Stomach smooth muscle (tissue), 2 donors: ENCODE measurements around the gene FBXL22.

Experiments used
- H3K27ac ChIP-seq: one replicate; pipeline ENCODE4 v1.7.0; 2013; ENCODE audit warnings: mild to moderate bottlenecking, low read length, inconsistent platforms
- H3K27me3 ChIP-seq, 2 donors: one replicate each; pipeline ENCODE4 v1.7.0; 2013; ENCODE audit warnings: low read length in 2 of 2; ENCODE audit not compliant: insufficient read depth in 2 of 2, control insufficient read depth in 1 of 2
- H3K36me3 ChIP-seq, 2 donors: one replicate each; pipeline ENCODE4 v1.7.0; 2013; ENCODE audit warnings: low read length in 2 of 2; ENCODE audit not compliant: control insufficient read depth in 2 of 2, insufficient read depth in 2 of 2
- H3K4me1 ChIP-seq: one replicate; pipeline ENCODE4 v1.7.0; 2013; ENCODE audit warnings: low read length; ENCODE audit not compliant: control insufficient read depth, insufficient read depth
- H3K4me3 ChIP-seq, 2 donors: one replicate each; pipeline ENCODE4 v1.7.0; 2013; ENCODE audit warnings: low read length in 2 of 2
- H3K9ac ChIP-seq, 2 donors: one replicate each; pipeline ENCODE4 v1.7.0; 2013; ENCODE audit warnings: low read length in 2 of 2, mild to moderate bottlenecking in 1 of 2
- H3K9me3 ChIP-seq, 2 donors: one replicate each; pipeline ENCODE4 v1.7.0; 2013; ENCODE audit warnings: low read length in 2 of 2; ENCODE audit not compliant: control insufficient read depth in 2 of 2
- donor health status: healthy.
- donor health status: Pancreatic carcinoma.

Gene FBXL22

GRCh38 chr15:63633312-63633711 is 36.1 kb downstream of the FBXL22 start:
- no peaks in the 10 kb centered on the region for H3K27me3 ChIP-seq
- no peak overlapping the region for H3K4me3 ChIP-seq
- H3K9me3 ChIP-seq: no peaks in the 10 kb centered on the region
- no peaks in the 10 kb centered on the region for H3K4me1 ChIP-seq
- H3K9ac ChIP-seq: no peak overlapping the region
- H3K36me3 ChIP-seq: peaks cover 61 to 64% of the 10 kb centered on the region in 2 donors
- H3K27ac ChIP-seq: no peak overlapping the region

- Histone ChIP-seq H3K9me3 (no peaks in the 10 kb centered on the region), H3K36me3 (peaks cover 61 to 68% of the 10 kb centered on the region in 2 donors), H3K4me1 (no peaks in the 10 kb centered on the region), H3K9ac (no peak overlapping the region), H3K4me3 (no peak overlapping the region), H3K27ac (no peak overlapping the region), H3K27me3 (no peaks in the 10 kb centered on the region)
These were observed 37.0 kb downstream of the FBXL22 start for GRCh38 chr15:63634154-63634553.

- Histone ChIP-seq H3K27me3 (no peaks in the 10 kb centered on the region), H3K36me3 (peaks cover 68 to 69% of the 10 kb centered on the region in 2 donors), H3K9ac (no peak overlapping the region), H3K9me3 (no peaks in the 10 kb centered on the region), H3K4me1 (no peaks in the 10 kb centered on the region), H3K27ac (no peak overlapping the region), H3K4me3 (no peak overlapping the region)
These were observed 39.4 kb downstream of the FBXL22 start for GRCh38 chr15:63636518-63637061.

GRCh38 chr15:63638839-63639238 is 41.7 kb downstream of the FBXL22 start:
- no peaks in the 10 kb centered on the region for H3K9me3 ChIP-seq
- no peaks in the 10 kb centered on the region for H3K27me3 ChIP-seq
- H3K36me3 ChIP-seq: peaks cover 55 to 58% of the 10 kb centered on the region in 2 donors
- no peak overlapping the region for H3K4me3 ChIP-seq
- no peaks in the 10 kb centered on the region for H3K4me1 ChIP-seq
- no peak overlapping the region for H3K27ac ChIP-seq
- H3K9ac ChIP-seq: no peak overlapping the region

GRCh38 chr15:63640146-63640545 is 43.0 kb downstream of the FBXL22 start:
- Histone ChIP-seq H3K27me3 (no peaks in the 10 kb centered on the region), H3K4me1 (no peaks in the 10 kb centered on the region), H3K36me3 (peaks cover 51 to 53% of the 10 kb centered on the region in 2 donors), H3K4me3 (no peak overlapping the region), H3K9ac (no peak overlapping the region), H3K27ac (no peak overlapping the region), H3K9me3 (no peaks in the 10 kb centered on the region)
